GM23248 (cell line): ENCODE results near the gene STT3B.

Experiments used
- EZH2 ChIP-seq: fragments of 200-600 bp; sonication (generic); IDR thresholded peaks from 2 replicates; pipeline ENCODE4 v1.6.1; 2018; ENCODE audit warnings: antibody characterized with exemption, mild to moderate bottlenecking; ENCODE audit not compliant: insufficient read depth, poor library complexity, severe bottlenecking
- EZH2phosphoT487 ChIP-seq: fragments of 200-600 bp; sonication (generic); IDR thresholded peaks from 2 replicates; pipeline ENCODE4 v1.6.1; 2018; ENCODE audit warnings: antibody characterized with exemption, moderate library complexity, mild to moderate bottlenecking, low read depth; ENCODE audit not compliant: insufficient read depth

- TF ChIP-seq EZH2: no peak
- no peak for TF ChIP-seq EZH2phosphoT487
These were observed 137.4 kb downstream of the STT3B start for GRCh38 chr3:31670136-31670535.
